ENCODE measurements around the gene PALM. TPM values are rescaled to one million over a fixed set of nuclear protein-coding genes. Genes with fewer than 3 reads are reported as not detected.

The PALM gene
- total and polyA plus RNA-seq, 2 donors: 2.2 to 11.7 TPM

DNA sequence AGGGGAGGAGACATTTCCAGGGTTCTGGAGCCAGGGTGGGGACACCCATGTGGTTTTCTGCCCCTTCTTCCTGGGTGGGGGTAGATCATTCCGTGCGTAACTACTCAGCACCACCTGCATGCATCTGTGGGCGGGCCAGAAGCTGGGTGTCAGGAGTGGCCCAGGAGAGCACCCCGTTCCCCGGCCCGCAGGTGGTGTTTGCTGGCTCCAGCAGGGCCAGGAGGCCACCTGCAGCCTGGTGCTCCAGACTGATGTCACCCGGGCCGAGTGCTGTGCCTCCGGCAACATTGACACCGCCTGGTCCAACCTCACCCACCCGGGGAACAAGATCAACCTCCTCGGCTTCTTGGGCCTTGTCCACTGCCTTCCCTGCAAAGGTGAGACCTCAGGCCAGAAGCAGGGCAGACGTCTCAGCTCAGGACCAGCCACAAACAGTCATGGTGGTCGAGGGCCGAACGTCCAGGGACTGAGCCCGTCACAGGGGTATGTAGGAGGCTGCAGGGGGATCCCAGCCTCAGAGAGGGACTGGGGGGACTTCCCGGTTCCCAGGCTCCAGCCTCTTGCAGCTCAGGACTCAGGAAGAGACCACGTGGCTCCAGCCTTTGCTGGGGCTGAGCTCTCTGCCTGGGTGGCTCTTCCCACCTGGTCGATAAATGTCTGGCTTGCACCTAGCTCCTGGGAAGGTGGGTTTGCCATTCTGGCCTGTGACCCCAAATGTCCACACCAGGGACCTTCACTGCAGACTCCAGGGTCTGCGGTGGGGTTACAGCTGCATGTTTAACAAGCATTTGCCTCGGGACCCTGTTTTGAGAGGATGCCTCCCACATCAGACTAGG, 30.9 kb upstream of the PALM start:
- no peaks in the 10 kb centered on the region for H3K36me3 ChIP-seq (ENCODE audit: control insufficient read depth in 2 of 2, insufficient read depth in 2 of 2, low read length in 1 of 2)
- H3K4me1 ChIP-seq (ENCODE audit: control insufficient read depth in 2 of 2, insufficient read depth in 2 of 2, low read length in 2 of 2): peaks cover 5 to 20% of the 10 kb centered on the region in 2 donors
- H3K27me3 ChIP-seq (ENCODE audit: control insufficient read depth in 2 of 2, insufficient read depth in 1 of 2, low read length in 1 of 2): peaks cover 34 to 64% of the 10 kb centered on the region in 2 donors
- H3K27ac ChIP-seq (ENCODE audit: low read depth in 1 of 2, low read length in 1 of 2): no peak overlapping the region
- H3K9me3 ChIP-seq (ENCODE audit: control insufficient read depth in 2 of 2, insufficient read depth in 1 of 2, low read length in 1 of 2): peaks cover 0 to 3% of the 10 kb centered on the region in 2 donors
- no peak overlapping the region for H3K4me3 ChIP-seq (ENCODE audit: low read length in 2 of 2)
- WGBS: 82% methylated on average over 22 of the region's 22 CpGs
- no peak for DNase-seq (ENCODE audit: low read depth in 6 of 9, low spot score in 9 of 9)

DNA sequence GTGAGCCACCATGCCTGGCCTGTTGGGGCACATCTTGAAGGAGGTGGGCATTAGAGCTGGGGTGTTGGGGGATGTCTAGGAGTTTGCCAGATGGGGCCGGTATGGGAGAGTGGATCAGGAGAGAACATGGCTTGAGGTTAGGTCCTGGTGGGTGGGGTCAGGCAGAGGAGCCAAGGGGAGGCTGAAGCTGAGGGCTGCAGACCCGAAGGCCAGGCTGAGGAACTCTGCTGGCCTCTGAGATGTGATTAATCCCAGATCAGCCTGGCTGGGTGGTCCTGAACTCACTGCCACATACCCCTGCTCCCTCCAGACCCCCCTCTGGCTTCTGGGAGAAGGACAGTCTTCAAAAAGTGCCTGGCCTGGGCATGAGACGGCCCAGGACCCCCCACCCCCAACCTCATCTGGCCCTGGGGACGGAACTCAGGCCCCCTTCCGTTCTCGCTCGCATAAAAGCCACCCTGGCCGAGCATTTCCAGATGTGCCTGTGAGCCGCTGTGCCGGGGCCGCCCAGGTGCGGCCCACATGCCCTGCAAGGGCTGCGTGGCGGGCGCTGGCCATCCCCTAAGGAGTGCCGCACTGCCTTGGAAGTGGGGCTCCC, 29.8 kb upstream of the PALM start:
- peaks cover 5 to 20% of the 10 kb centered on the region in 2 donors for H3K4me1 ChIP-seq (ENCODE audit: control insufficient read depth in 2 of 2, insufficient read depth in 2 of 2, low read length in 2 of 2)
- no peak overlapping the region for H3K27ac ChIP-seq (ENCODE audit: low read depth in 1 of 2, low read length in 1 of 2)
- no peak overlapping the region for H3K4me3 ChIP-seq (ENCODE audit: low read length in 2 of 2)
- WGBS: 98% methylated on average over 16 of the region's 16 CpGs
- peaks cover 34 to 58% of the 10 kb centered on the region in 2 donors for H3K27me3 ChIP-seq (ENCODE audit: control insufficient read depth in 2 of 2, insufficient read depth in 1 of 2, low read length in 1 of 2)
- no peaks in the 10 kb centered on the region for H3K36me3 ChIP-seq (ENCODE audit: control insufficient read depth in 2 of 2, insufficient read depth in 2 of 2, low read length in 1 of 2)
- peaks cover 0 to 3% of the 10 kb centered on the region in 2 donors for H3K9me3 ChIP-seq (ENCODE audit: control insufficient read depth in 2 of 2, insufficient read depth in 1 of 2, low read length in 1 of 2)
- no peak for DNase-seq (ENCODE audit: low read depth in 6 of 9, low spot score in 9 of 9)

DNA sequence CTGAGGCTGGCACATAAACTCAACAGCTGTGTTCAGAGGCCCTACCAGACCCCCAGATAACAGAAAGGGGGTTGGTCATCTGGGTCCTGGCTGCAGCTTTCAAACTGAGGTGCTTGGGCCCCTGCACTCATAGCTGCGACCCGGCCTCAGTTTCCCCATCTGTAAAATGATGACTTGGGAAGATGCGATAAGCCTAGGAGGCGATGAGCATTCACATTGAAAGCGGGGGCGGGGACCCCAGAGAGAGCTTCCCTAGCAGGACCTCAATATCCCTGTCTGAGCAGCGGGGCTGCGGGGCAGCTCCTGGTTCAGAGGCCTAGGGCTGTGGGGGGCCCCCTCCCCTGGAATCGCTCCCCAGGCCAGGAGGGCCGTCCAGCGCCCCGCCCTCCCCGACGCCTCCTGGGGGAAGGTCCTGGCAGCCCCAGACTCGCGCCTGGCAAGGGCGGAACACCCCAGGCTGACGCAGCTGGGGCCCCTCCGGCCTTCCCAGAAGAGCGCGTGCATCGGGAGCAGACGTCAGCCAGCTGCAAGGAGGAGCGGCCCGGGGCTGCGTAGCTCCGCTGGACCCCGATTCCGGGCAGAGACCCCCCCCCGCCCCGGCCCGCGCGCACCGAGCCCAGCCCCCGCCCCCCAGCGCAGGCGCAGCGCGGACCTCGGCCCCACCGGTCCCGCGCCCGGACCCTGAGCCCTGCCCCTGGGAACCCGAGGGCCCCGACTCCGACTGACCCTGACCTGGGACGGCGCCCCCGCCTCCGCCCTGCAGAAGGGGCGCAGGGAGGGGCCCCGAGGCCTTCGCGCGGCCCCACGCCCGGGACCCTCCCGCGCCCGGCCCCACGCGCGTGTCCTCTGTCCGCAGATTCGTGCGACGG, 29.1 kb upstream of the PALM start:
- peaks cover 5 to 20% of the 10 kb centered on the region in 2 donors for H3K4me1 ChIP-seq (ENCODE audit: control insufficient read depth in 2 of 2, insufficient read depth in 2 of 2, low read length in 2 of 2)

DNA sequence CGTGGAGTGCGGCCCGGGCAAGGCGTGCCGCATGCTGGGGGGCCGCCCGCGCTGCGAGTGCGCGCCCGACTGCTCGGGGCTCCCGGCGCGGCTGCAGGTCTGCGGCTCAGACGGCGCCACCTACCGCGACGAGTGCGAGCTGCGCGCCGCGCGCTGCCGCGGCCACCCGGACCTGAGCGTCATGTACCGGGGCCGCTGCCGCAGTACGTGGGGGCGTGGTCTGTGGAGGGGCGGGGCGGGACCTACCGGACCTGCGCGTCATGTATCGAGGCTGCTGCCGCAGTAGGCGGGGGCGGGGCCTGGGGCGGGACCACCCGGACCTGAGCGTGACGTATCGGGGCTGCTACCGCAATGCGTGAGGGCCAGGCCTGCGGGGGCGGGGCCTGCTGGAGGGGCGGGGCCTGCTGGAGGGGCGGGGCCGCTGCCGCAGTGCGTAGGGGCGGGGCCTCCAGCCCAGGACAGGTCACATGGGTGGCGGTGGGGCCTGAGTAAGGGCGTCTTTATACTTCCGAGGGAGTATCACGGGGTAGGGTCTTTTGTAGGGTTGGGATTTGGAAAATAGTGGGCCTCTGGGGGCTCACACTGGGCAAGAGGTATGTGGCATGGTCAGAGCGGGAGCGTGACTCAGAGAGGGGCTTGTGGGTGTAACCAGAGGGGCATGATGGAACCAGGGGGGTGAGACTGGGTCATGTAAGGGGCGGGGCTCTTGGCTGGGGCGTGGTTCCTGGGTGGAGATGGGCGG, 28.3 kb upstream of the PALM start:
- DNase-seq (ENCODE audit: low read depth in 6 of 9, low spot score in 9 of 9): peak; percentile 80 to 97 (median 92)
- H3K27me3 ChIP-seq (ENCODE audit: control insufficient read depth in 2 of 2, insufficient read depth in 1 of 2, low read length in 1 of 2): peaks cover 26 to 42% of the 10 kb centered on the region in 2 donors
- WGBS: under 1% methylated on average over 70 of the region's 70 CpGs
- no peaks in the 10 kb centered on the region for H3K36me3 ChIP-seq (ENCODE audit: control insufficient read depth in 2 of 2, insufficient read depth in 2 of 2, low read length in 1 of 2)
- peaks cover 0 to 3% of the 10 kb centered on the region in 2 donors for H3K9me3 ChIP-seq (ENCODE audit: control insufficient read depth in 2 of 2, insufficient read depth in 1 of 2, low read length in 1 of 2)
- H3K27ac ChIP-seq (ENCODE audit: low read depth in 1 of 2, low read length in 1 of 2): peak overlapping the region; percentile 74 to 86
- H3K4me3 ChIP-seq (ENCODE audit: low read length in 2 of 2): peak overlapping the region; percentile 47 to 71
- peaks cover 5 to 20% of the 10 kb centered on the region in 2 donors for H3K4me1 ChIP-seq (ENCODE audit: control insufficient read depth in 2 of 2, insufficient read depth in 2 of 2, low read length in 2 of 2)

More for the DNA sequence above, 29.1 kb upstream of the PALM start:
- peaks cover 0 to 3% of the 10 kb centered on the region in 2 donors for H3K9me3 ChIP-seq (ENCODE audit: control insufficient read depth in 2 of 2, insufficient read depth in 1 of 2, low read length in 1 of 2)
- WGBS: 6% methylated on average over 69 of the region's 69 CpGs
- peak in 2 of 9 donors; percentile 18 to 39 for DNase-seq (ENCODE audit: low read depth in 6 of 9, low spot score in 9 of 9)
- peak overlapping the region; percentile 29 to 71 for H3K4me3 ChIP-seq (ENCODE audit: low read length in 2 of 2)
- H3K36me3 ChIP-seq (ENCODE audit: control insufficient read depth in 2 of 2, insufficient read depth in 2 of 2, low read length in 1 of 2): no peaks in the 10 kb centered on the region
- H3K27me3 ChIP-seq (ENCODE audit: control insufficient read depth in 2 of 2, insufficient read depth in 1 of 2, low read length in 1 of 2): peaks cover 33 to 50% of the 10 kb centered on the region in 2 donors
- peak overlapping the region in 1 of 2 donors; percentile 74 for H3K27ac ChIP-seq (ENCODE audit: low read depth in 1 of 2, low read length in 1 of 2)

DNA sequence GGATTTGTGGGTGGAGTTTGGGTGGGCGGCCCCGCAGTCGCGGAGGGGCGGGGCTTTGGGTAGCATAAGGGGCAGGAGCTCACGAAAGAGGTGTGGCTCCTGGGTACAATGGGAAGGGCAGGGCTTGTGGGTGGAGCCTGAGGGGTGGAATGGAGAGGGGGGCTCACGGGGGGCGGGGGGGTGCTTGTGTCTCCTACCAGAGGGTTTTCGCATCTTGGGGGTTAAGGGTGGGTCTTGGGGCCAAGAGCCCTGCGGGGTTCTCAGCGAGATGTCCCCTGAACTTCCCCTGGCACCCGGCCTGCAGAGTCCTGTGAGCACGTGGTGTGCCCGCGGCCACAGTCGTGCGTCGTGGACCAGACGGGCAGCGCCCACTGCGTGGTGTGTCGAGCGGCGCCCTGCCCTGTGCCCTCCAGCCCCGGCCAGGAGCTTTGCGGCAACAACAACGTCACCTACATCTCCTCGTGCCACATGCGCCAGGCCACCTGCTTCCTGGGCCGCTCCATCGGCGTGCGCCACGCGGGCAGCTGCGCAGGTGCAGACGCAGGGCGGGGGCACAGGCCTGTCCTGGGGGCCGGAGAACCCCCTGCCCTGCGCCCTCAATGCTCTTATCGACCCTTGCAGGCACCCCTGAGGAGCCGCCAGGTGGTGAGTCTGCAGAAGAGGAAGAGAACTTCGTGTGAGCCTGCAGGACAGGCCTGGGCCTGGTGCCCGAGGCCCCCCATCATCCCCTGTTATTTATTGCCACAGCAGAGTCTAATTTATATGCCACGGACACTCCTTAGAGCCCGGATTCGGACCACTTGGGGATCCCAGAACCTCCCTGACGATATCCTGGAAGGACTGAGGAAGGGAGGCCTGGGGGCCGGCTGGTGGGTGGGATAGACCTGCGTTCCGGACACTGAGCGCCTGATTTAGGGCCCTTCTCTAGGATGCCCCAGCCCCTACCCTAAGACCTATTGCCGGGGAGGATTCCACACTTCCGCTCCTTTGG, 27.4 kb upstream of the PALM start:
- DNase-seq (ENCODE audit: low read depth in 6 of 9, low spot score in 9 of 9): peak in 2 of 9 donors; percentile 29 to 81
- peak overlapping the region in 1 of 2 donors; percentile 71 for H3K4me3 ChIP-seq (ENCODE audit: low read length in 2 of 2)
- H3K27ac ChIP-seq (ENCODE audit: low read depth in 1 of 2, low read length in 1 of 2): peak overlapping the region in 1 of 2 donors; percentile 86
- H3K36me3 ChIP-seq (ENCODE audit: control insufficient read depth in 2 of 2, insufficient read depth in 2 of 2, low read length in 1 of 2): no peaks in the 10 kb centered on the region
- WGBS: 27% methylated on average over 54 of the region's 54 CpGs
- H3K4me1 ChIP-seq (ENCODE audit: control insufficient read depth in 2 of 2, insufficient read depth in 2 of 2, low read length in 2 of 2): peaks cover 5 to 20% of the 10 kb centered on the region in 2 donors
- peaks cover 17 to 34% of the 10 kb centered on the region in 2 donors for H3K27me3 ChIP-seq (ENCODE audit: control insufficient read depth in 2 of 2, insufficient read depth in 1 of 2, low read length in 1 of 2)
- peaks cover 0 to 3% of the 10 kb centered on the region in 2 donors for H3K9me3 ChIP-seq (ENCODE audit: control insufficient read depth in 2 of 2, insufficient read depth in 1 of 2, low read length in 1 of 2)

DNA sequence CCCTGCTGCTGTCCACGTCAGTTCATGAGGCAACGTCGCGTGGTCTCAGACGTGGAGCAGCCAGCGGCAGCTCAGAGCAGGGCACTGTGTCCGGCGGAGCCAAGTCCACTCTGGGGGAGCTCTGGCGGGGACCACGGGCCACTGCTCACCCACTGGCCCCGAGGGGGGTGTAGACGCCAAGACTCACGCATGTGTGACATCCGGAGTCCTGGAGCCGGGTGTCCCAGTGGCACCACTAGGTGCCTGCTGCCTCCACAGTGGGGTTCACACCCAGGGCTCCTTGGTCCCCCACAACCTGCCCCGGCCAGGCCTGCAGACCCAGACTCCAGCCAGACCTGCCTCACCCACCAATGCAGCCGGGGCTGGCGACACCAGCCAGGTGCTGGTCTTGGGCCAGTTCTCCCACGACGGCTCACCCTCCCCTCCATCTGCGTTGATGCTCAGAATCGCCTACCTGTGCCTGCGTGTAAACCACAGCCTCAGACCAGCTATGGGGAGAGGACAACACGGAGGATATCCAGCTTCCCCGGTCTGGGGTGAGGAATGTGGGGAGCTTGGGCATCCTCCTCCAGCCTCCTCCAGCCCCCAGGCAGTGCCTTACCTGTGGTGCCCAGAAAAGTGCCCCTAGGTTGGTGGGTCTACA, 25.9 kb upstream of the PALM start:
- no peak for DNase-seq (ENCODE audit: low read depth in 6 of 9, low spot score in 9 of 9)
- peaks cover 5 to 20% of the 10 kb centered on the region in 2 donors for H3K27me3 ChIP-seq (ENCODE audit: control insufficient read depth in 2 of 2, insufficient read depth in 1 of 2, low read length in 1 of 2)
- no peak overlapping the region for H3K27ac ChIP-seq (ENCODE audit: low read depth in 1 of 2, low read length in 1 of 2)
- 95% methylated on average over 25 of the region's 25 CpGs for WGBS
- peaks cover 5 to 20% of the 10 kb centered on the region in 2 donors for H3K4me1 ChIP-seq (ENCODE audit: control insufficient read depth in 2 of 2, insufficient read depth in 2 of 2, low read length in 2 of 2)
- H3K4me3 ChIP-seq (ENCODE audit: low read length in 2 of 2): no peak overlapping the region
- peaks cover 0 to 3% of the 10 kb centered on the region in 2 donors for H3K9me3 ChIP-seq (ENCODE audit: control insufficient read depth in 2 of 2, insufficient read depth in 1 of 2, low read length in 1 of 2)
- no peaks in the 10 kb centered on the region for H3K36me3 ChIP-seq (ENCODE audit: control insufficient read depth in 2 of 2, insufficient read depth in 2 of 2, low read length in 1 of 2)

DNA sequence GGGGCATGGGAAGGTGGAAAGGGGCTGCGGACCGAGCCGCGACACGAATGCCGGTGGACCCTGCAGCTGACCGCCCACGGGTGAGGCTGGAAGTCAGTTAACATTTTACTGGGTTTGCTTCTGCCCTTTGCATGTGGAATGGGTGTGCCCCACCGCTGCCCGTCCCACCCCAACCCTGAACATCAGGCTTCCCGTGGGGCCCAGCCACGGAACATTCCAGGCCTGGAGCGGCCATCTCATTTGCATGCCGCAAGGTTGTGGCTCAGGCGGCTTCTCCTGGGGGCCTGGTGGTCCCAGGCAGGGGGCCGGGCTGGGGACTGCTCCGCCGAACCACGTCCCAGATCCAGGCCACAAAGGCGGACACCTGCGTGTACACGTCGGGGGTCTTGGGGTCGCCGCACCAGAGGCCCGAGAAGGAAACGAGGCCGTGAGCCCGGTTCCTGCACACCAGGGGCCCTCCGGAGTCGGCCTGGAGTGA, 23.2 kb upstream of the PALM start:
- Histone ChIP-seq H3K27ac (ENCODE audit: low read depth in 1 of 2, low read length in 1 of 2) (no peak overlapping the region), H3K36me3 (ENCODE audit: control insufficient read depth in 2 of 2, insufficient read depth in 2 of 2, low read length in 1 of 2) (no peaks in the 10 kb centered on the region), H3K4me3 (ENCODE audit: low read length in 2 of 2) (no peak overlapping the region), H3K27me3 (ENCODE audit: control insufficient read depth in 2 of 2, insufficient read depth in 1 of 2, low read length in 1 of 2) (no peaks in the 10 kb centered on the region), H3K4me1 (ENCODE audit: control insufficient read depth in 2 of 2, insufficient read depth in 2 of 2, low read length in 2 of 2) (peaks cover 3 to 10% of the 10 kb centered on the region in 2 donors), H3K9me3 (ENCODE audit: control insufficient read depth in 2 of 2, insufficient read depth in 1 of 2, low read length in 1 of 2) (peaks cover 0 to 11% of the 10 kb centered on the region in 2 donors)
- WGBS: 92% methylated on average over 31 of the region's 31 CpGs
- DNase-seq (ENCODE audit: low read depth in 6 of 9, low spot score in 9 of 9): no peak
